Mesendoderm (in vitro differentiated cells): Measurements from ENCODE around the gene ETFA.

Experiments used
- DNase-seq: peaks from one replicate; pipeline ENCODE4 v3.0.0; 2013
- H2AK5ac ChIP-seq: 2 replicates; pipeline ENCODE4 v1.6.1; 2013; ENCODE audit warnings: low read length, inconsistent platforms
- H2BK120ac ChIP-seq: 2 replicates; pipeline ENCODE4 v1.6.1; 2013; ENCODE audit warnings: low read depth, mild to moderate bottlenecking, low read length, moderate library complexity, mixed read lengths
- H2BK15ac ChIP-seq: replicated peaks from 2 replicates; pipeline ENCODE4 v1.6.1; 2013; ENCODE audit warnings: low read depth, mild to moderate bottlenecking, moderate library complexity
- H2BK5ac ChIP-seq: 2 replicates; pipeline ENCODE4 v1.6.1; 2013; ENCODE audit warnings: low read length, inconsistent platforms
- H3K18ac ChIP-seq: 2 replicates; pipeline ENCODE4 v1.6.1; 2013; ENCODE audit warnings: mild to moderate bottlenecking, low read length, mixed read lengths
- H3K23ac ChIP-seq: one replicate; pipeline ENCODE4 v1.6.1; 2013; ENCODE audit warnings: low read length
- H3K27ac ChIP-seq: 2 replicates; pipeline ENCODE4 v1.5.1; 2013; ENCODE audit warnings: low read depth, mild to moderate bottlenecking, inconsistent platforms, low read length, moderate library complexity
- H3K27me3 ChIP-seq: 2 replicates; pipeline ENCODE4 v1.6.1; 2013; ENCODE audit warnings: low read length, control low read depth, mild to moderate bottlenecking, inconsistent platforms; ENCODE audit not compliant: insufficient read depth, poor library complexity
- H3K36me3 ChIP-seq: 2 replicates; pipeline ENCODE4 v1.6.1; 2013; ENCODE audit warnings: low read length, inconsistent platforms; ENCODE audit not compliant: control insufficient read depth, insufficient read depth
- H3K4ac ChIP-seq: one replicate; pipeline ENCODE4 v1.6.1; 2013; ENCODE audit warnings: low read depth, mild to moderate bottlenecking, low read length, moderate library complexity
- H3K4me1 ChIP-seq: 2 replicates; pipeline ENCODE4 v1.6.1; 2013; ENCODE audit warnings: low read depth, low read length, inconsistent platforms; ENCODE audit not compliant: control insufficient read depth
- H3K4me2 ChIP-seq: 2 replicates; pipeline ENCODE4 v1.6.1; 2013; ENCODE audit warnings: low read length
- H3K4me3 ChIP-seq: 2 replicates; pipeline ENCODE4 v1.5.1; 2013; ENCODE audit warnings: mild to moderate bottlenecking, low read length
- H3K56ac ChIP-seq: one replicate; pipeline ENCODE4 v1.6.1; 2013; ENCODE audit warnings: low read length
- H3K79me1 ChIP-seq: 2 replicates; pipeline ENCODE4 v1.6.1; 2013; ENCODE audit warnings: low read length, inconsistent platforms
- H3K79me2 ChIP-seq: 2 replicates; pipeline ENCODE4 v1.6.1; 2013; ENCODE audit warnings: mild to moderate bottlenecking, low read length; ENCODE audit not compliant: control insufficient read depth, insufficient read depth
- H3K9ac ChIP-seq: 2 replicates; pipeline ENCODE4 v1.6.1; 2013; ENCODE audit warnings: low read length, inconsistent platforms
- H4K5ac ChIP-seq: one replicate; pipeline ENCODE4 v1.6.1; 2013; ENCODE audit warnings: low read length
- H4K8ac ChIP-seq: one replicate; pipeline ENCODE4 v1.6.1; 2013; ENCODE audit warnings: low read depth, mild to moderate bottlenecking, control low read depth, low read length, moderate library complexity
- WGBS: extraction: QIAGEN DNeasy Blood & Tissue Kit; methylation state at CpG from one replicate; pipeline ENCODE4 v1.1.7; 2013; ENCODE audit warnings: low lambda C conversion rate, missing lambda C conversion rate; ENCODE audit not compliant: insufficient coverage; ENCODE audit errors: extremely low coverage; 5-methylcytosine and 5-hydroxymethylcytosine counted together

The ETFA gene

DNA sequence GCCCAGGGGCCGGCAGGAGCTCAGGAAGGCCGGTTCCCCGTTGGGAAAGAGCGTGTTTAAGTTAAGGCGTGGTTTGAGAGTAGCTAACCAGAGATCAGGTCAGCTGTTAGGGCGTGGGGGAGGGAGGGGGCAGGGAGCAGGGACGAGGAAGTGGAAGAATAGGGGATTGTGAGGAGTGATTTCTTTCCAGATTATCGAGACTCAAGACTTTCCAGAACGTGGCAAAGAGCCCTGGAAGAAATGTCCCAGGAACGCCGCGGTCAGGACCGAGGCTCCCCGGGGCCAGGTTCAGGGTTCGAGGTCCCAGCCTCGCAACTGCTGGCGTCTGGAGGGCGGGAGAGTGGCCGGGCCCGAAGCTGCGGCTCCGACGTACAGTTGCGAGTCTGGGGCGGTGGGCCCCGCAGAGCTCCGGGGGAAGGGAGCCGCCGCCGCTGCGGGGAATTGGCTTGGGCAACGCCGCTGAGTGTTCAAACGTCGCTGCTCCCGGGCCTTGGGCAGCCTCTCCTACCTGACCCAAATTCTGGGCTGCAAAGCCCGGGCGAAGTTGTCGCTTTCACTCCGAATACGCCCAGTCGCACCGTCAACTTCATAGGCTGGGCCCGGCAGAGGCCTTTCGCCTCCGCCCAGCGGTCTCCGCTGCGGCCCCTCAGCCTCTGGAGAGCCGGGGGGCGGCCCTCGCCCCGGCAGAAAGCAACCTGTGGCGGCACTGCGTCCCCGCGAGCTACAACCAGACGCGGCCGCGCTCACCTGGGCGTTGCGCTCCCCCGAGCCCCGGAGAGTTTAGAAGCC is 34.8 kb upstream of the ETFA start:
- peak overlapping the region; percentile 69 for H3K9ac ChIP-seq
- H3K27me3 ChIP-seq = peaks cover 36% of the 10 kb centered on the region
- H4K5ac ChIP-seq = no peak overlapping the region
- peak overlapping the region; percentile 37 for H2BK15ac ChIP-seq
- no peaks in the 10 kb centered on the region for H3K36me3 ChIP-seq
- peak overlapping the region; percentile 78 for H3K4me2 ChIP-seq
- H3K18ac ChIP-seq = peak overlapping the region; percentile 47
- H2AK5ac ChIP-seq = no peak overlapping the region
- no peaks in the 10 kb centered on the region for H3K79me2 ChIP-seq
- peaks cover 9% of the 10 kb centered on the region for H3K4me1 ChIP-seq
- peak overlapping the region; percentile 81 for H3K56ac ChIP-seq
- H3K4ac ChIP-seq = peak overlapping the region; percentile 38
- DNase-seq = peak; percentile 78
- no peak overlapping the region for H2BK120ac ChIP-seq
- no peak overlapping the region for H4K8ac ChIP-seq
- no CpG with 5 or more reads among the region's 65 CpGs for WGBS
- H3K27ac ChIP-seq = no peak overlapping the region
- H3K4me3 ChIP-seq = peak overlapping the region; percentile 45
- no peak overlapping the region for H2BK5ac ChIP-seq
- H3K23ac ChIP-seq = no peak overlapping the region
- H3K79me1 ChIP-seq = no peaks in the 10 kb centered on the region

DNA sequence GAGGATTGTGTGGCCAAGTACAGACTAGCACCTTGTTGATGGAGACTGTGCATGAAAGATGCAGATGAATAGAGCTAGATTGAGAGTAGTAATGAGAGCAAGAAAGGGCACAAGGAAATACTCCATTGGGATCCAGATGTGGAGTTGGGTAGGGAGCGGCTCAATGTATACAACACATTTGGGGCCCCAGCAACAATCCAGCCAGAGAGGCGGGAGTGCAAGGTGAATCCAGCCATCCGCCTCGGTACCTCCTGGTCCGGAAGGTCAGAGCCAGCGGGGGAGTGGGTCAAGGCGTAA is 34.3 kb upstream of the ETFA start:
- Histone ChIP-seq H3K4ac (no peak overlapping the region), H3K4me1 (peaks cover 9% of the 10 kb centered on the region), H2AK5ac (no peak overlapping the region), H3K4me2 (peak overlapping the region; percentile 78), H3K56ac (peak overlapping the region; percentile 81), H2BK120ac (no peak overlapping the region), H3K4me3 (no peak overlapping the region), H3K27ac (no peak overlapping the region), H3K79me1 (no peaks in the 10 kb centered on the region), H4K8ac (no peak overlapping the region), H3K23ac (no peak overlapping the region), H2BK5ac (no peak overlapping the region), H3K27me3 (peaks cover 41% of the 10 kb centered on the region), H3K18ac (no peak overlapping the region), H3K36me3 (no peaks in the 10 kb centered on the region), H3K79me2 (no peaks in the 10 kb centered on the region), H2BK15ac (no peak overlapping the region), H3K9ac (no peak overlapping the region), H4K5ac (no peak overlapping the region)
- no peak for DNase-seq
- WGBS = no CpG with 5 or more reads among the region's 7 CpGs

- no peaks in the 10 kb centered on the region for H3K79me1 ChIP-seq
- H3K4ac ChIP-seq = no peak overlapping the region
- H2BK15ac ChIP-seq = no peak overlapping the region
- no peak overlapping the region for H3K23ac ChIP-seq
- H3K18ac ChIP-seq = no peak overlapping the region
- H2BK120ac ChIP-seq = no peak overlapping the region
- no peak overlapping the region for H3K4me3 ChIP-seq
- no peak overlapping the region for H2BK5ac ChIP-seq
- peak overlapping the region; percentile 78 for H3K4me2 ChIP-seq
- no peaks in the 10 kb centered on the region for H3K36me3 ChIP-seq
- DNase-seq = peak; percentile 6
- H3K27me3 ChIP-seq = peaks cover 46% of the 10 kb centered on the region
- no CpG with 5 or more reads among the region's 3 CpGs for WGBS
- H4K8ac ChIP-seq = no peak overlapping the region
- no peak overlapping the region for H2AK5ac ChIP-seq
- H3K56ac ChIP-seq = no peak overlapping the region
- no peak overlapping the region for H3K27ac ChIP-seq
- H3K9ac ChIP-seq = no peak overlapping the region
- peaks cover 9% of the 10 kb centered on the region for H3K4me1 ChIP-seq
- no peaks in the 10 kb centered on the region for H3K79me2 ChIP-seq
- no peak overlapping the region for H4K5ac ChIP-seq
Measured at GRCh38 chr15:76344893-76345582, 33.8 kb upstream of the ETFA start.

DNA sequence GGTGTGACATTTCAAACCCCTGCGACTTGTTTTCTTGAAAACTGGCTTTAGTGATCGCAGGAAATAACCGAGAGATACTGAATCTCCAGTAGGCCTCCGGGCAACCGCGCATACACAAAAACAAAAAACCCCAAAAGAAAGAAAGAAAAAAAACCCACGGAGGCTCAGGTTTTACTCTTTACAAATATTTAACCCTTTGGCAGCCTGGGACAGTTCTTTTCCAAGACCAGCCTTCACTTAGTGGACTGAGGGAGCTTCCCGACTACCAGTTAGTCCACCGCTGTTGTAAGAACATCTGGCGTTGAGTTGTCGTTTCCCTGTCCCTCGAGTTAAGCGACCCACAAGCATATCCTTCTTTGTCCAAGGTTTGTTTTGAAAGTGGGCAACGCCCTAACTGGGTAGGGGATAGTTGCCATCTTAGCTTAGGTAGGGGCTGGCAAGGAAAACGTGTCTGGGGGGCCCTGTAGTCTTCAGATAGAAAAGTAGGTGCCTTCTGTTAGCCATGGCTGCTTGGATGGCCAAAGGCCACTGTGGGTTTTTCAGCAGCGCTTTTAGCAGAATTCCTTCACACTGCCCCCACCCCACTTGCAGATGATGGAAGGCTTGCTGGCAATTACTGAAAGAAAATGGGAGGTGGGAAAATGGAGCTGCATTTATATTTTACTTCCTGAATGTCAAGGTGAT is 32.2 kb upstream of the ETFA start:
- Histone ChIP-seq H3K56ac (no peak overlapping the region), H2BK120ac (no peak overlapping the region), H4K5ac (no peak overlapping the region), H3K18ac (no peak overlapping the region), H3K9ac (no peak overlapping the region), H3K4ac (no peak overlapping the region), H3K23ac (no peak overlapping the region), H2BK5ac (no peak overlapping the region), H3K79me1 (no peaks in the 10 kb centered on the region), H3K79me2 (no peaks in the 10 kb centered on the region), H3K36me3 (no peaks in the 10 kb centered on the region), H4K8ac (no peak overlapping the region), H3K27me3 (peaks cover 61% of the 10 kb centered on the region), H3K4me1 (peaks cover 11% of the 10 kb centered on the region), H3K27ac (no peak overlapping the region), H2BK15ac (no peak overlapping the region), H3K4me3 (no peak overlapping the region), H3K4me2 (peak overlapping the region; percentile 15), H2AK5ac (no peak overlapping the region)
- peak; percentile 46 for DNase-seq
- WGBS = no CpG with 5 or more reads among the region's 16 CpGs

GRCh38 chr15:76342382-76343201 is 31.3 kb upstream of the ETFA start:
- peaks cover 64% of the 10 kb centered on the region for H3K27me3 ChIP-seq
- H3K4me2 ChIP-seq = no peak overlapping the region
- no peak overlapping the region for H2BK15ac ChIP-seq
- WGBS = no CpG with 5 or more reads among the region's 87 CpGs
- DNase-seq = peak; percentile 70
- no peak overlapping the region for H3K4me3 ChIP-seq
- no peak overlapping the region for H4K8ac ChIP-seq
- no peak overlapping the region for H3K27ac ChIP-seq
- H3K36me3 ChIP-seq = no peaks in the 10 kb centered on the region
- no peak overlapping the region for H4K5ac ChIP-seq
- H2BK5ac ChIP-seq = no peak overlapping the region
- no peak overlapping the region for H3K18ac ChIP-seq
- H3K79me1 ChIP-seq = no peaks in the 10 kb centered on the region
- no peaks in the 10 kb centered on the region for H3K79me2 ChIP-seq
- no peak overlapping the region for H3K9ac ChIP-seq
- peaks cover 11% of the 10 kb centered on the region for H3K4me1 ChIP-seq
- no peak overlapping the region for H2BK120ac ChIP-seq
- no peak overlapping the region for H3K56ac ChIP-seq
- H3K23ac ChIP-seq = no peak overlapping the region
- H2AK5ac ChIP-seq = no peak overlapping the region
- H3K4ac ChIP-seq = peak overlapping the region; percentile 9
